OCI-LY3 (cell line): Measurements from ENCODE around the gene MTMR10.

Experiments used
- H2AFZ ChIP-seq: fragments of 200-600, 300-600 bp; shearing (Covaris generic); 2 replicates; pipeline ENCODE4 v1.6.0; 2014; ENCODE audit warnings: antibody characterized with exemption, low read depth, low read length
- H3K27ac ChIP-seq: fragments of 200-600, 300-600 bp; sonication (generic); 2 replicates; pipeline ENCODE4 v1.5.1; 2014; ENCODE audit warnings: mild to moderate bottlenecking, low read length, moderate library complexity, mixed read lengths
- H3K27me3 ChIP-seq: fragments of 200-600, 300-600 bp; sonication (generic); 2 replicates; pipeline ENCODE4 v1.6.1; 2014; ENCODE audit warnings: low read depth, low read length, mixed read lengths
- H3K36me3 ChIP-seq: fragments of 200-600, 300-600 bp; sonication (generic); replicated peaks from 2 replicates; pipeline ENCODE3; 2014; ENCODE audit warnings: low read depth, low read length, mixed read lengths
- H3K4me1 ChIP-seq: fragments of 300-600, 200-600 bp; sonication (generic); 2 replicates; pipeline ENCODE4 v1.6.1; 2014; ENCODE audit warnings: low read length, mixed read lengths
- H3K4me2 ChIP-seq: fragments of 200-600, 300-600 bp; sonication (generic); 2 replicates; pipeline ENCODE4 v1.6.1; 2014; ENCODE audit warnings: low read length, mixed read lengths
- H3K4me3 ChIP-seq: fragments of 300-600, 200-600 bp; sonication (generic); 2 replicates; pipeline ENCODE4 v1.5.1; 2014; ENCODE audit warnings: antibody characterized with exemption, mild to moderate bottlenecking, low read length, moderate library complexity
- H3K79me2 ChIP-seq: fragments of 300-600, 200-600 bp; shearing (Covaris generic); 2 replicates; pipeline ENCODE4 v1.6.1; 2014; ENCODE audit warnings: mild to moderate bottlenecking, low read length, mixed read lengths
- H3K9ac ChIP-seq: fragments of 300-600, 200-600 bp; shearing (Covaris generic); 2 replicates; pipeline ENCODE4 v1.6.0; 2014; ENCODE audit warnings: mild to moderate bottlenecking, low read length, moderate library complexity
- H3K9me3 ChIP-seq: fragments of 200-600, 300-600 bp; shearing (Covaris generic); 2 replicates; pipeline ENCODE4 v1.6.1; 2014; ENCODE audit warnings: low read length, mixed read lengths; ENCODE audit not compliant: insufficient read depth
- H4K20me1 ChIP-seq: fragments of 200-600, 300-600 bp; sonication (generic); 2 replicates; pipeline ENCODE4 v1.6.1; 2016; ENCODE audit warnings: low read length, mixed read lengths; ENCODE audit not compliant: insufficient read depth
- CTCF ChIP-seq: fragments of 200-600, 300-600 bp; sonication (generic); IDR thresholded peaks from 2 replicates; pipeline ENCODE4 v1.5.1; 2014; ENCODE audit warnings: antibody characterized with exemption, low read length, low read depth
- EZH2phosphoT487 ChIP-seq: fragments of 200-600 bp; shearing (Covaris generic); IDR thresholded peaks from 2 replicates; pipeline ENCODE4 v1.6.1; 2018; ENCODE audit warnings: antibody characterized with exemption, mixed run types, low read depth

The MTMR10 gene

GRCh38 chr15:30895461-30896210 lies 95.8 kb downstream of the MTMR10 start:
- Histone ChIP-seq H4K20me1 (no peaks in the 10 kb centered on the region), H3K36me3 (no peaks in the 10 kb centered on the region), H2AFZ (no peak overlapping the region), H3K4me3 (no peak overlapping the region), H3K27ac (no peak overlapping the region), H3K9ac (no peak overlapping the region), H3K4me2 (no peak overlapping the region), H3K9me3 (no peaks in the 10 kb centered on the region), H3K79me2 (no peaks in the 10 kb centered on the region), H3K4me1 (no peaks in the 10 kb centered on the region), H3K27me3 (no peaks in the 10 kb centered on the region)
- no peak for TF ChIP-seq EZH2phosphoT487
- TF ChIP-seq CTCF: no peak

GRCh38 chr15:30889196-30889595 lies 102.2 kb downstream of the MTMR10 start:
- H3K27ac ChIP-seq: no peak overlapping the region
- no peaks in the 10 kb centered on the region for H3K36me3 ChIP-seq
- no peaks in the 10 kb centered on the region for H3K79me2 ChIP-seq
- H3K9me3 ChIP-seq: no peaks in the 10 kb centered on the region
- no peak overlapping the region for H3K4me2 ChIP-seq
- no peaks in the 10 kb centered on the region for H4K20me1 ChIP-seq
- H3K27me3 ChIP-seq: no peaks in the 10 kb centered on the region
- H2AFZ ChIP-seq: no peak overlapping the region
- H3K4me1 ChIP-seq: no peaks in the 10 kb centered on the region
- TF ChIP-seq CTCF: no peak
- TF ChIP-seq EZH2phosphoT487: no peak
- H3K9ac ChIP-seq: no peak overlapping the region
- no peak overlapping the region for H3K4me3 ChIP-seq
